ENCODE measurements around the gene FBN3.

FBN3 gene

GRCh38 chr19:8080832-8081231 is 68.6 kb downstream of the FBN3 start (continued):
- TF ChIP-seq INSM2 (tag by site-specific recombination; IDR thresholded peaks at IDR 0.05) (no peak), ZNF302 (tag by site-specific recombination; IDR thresholded peaks at IDR 0.05; ENCODE audit: low read depth) (no peak), KLF8 (tag by site-specific recombination; IDR thresholded peaks at IDR 0.05) (no peak), ZNF488 (tag by site-specific recombination; IDR thresholded peaks at IDR 0.05) (no peak), GLIS1 (tag by site-specific recombination; IDR thresholded peaks at IDR 0.05) (no peak), ZNF133 (tag by site-specific recombination; IDR thresholded peaks at IDR 0.05) (no peak), ZNF791 (tag by site-specific recombination; IDR thresholded peaks at IDR 0.05) (no peak)

GRCh38 chr19:8079988-8080387 is 69.4 kb downstream of the FBN3 start:
- no peaks in the 10 kb centered on the region for H3K36me3 ChIP-seq (ENCODE audit: control insufficient read depth in 2 of 2, insufficient read depth in 1 of 2, low read length in 2 of 2)
- H3K4me3 ChIP-seq (ENCODE audit: low read depth, low read length): no peak overlapping the region
- no peaks in the 10 kb centered on the region for H3K4me1 ChIP-seq (ENCODE audit: control insufficient read depth, insufficient read depth, low read length)
- ChIA-PET CTCF (interaction anchor here (0.6 kb wide), 2 partner anchors 14 to 45 kb away, joined by 3 read pairs; no protein-coding TSS in a partner anchor), POLR2A (no interaction called here)
- TF ChIP-seq MEIS1 (CRISPR knock-in tag; IDR thresholded peaks at IDR 0.05; ENCODE audit: borderline replicate concordance) (no peak), GLIS1 (tag by site-specific recombination; IDR thresholded peaks at IDR 0.05) (peak; percentile 16; the same call in 1 of the 2 replicates), ZIC2 (tag by site-specific recombination; IDR thresholded peaks at IDR 0.05) (peak; percentile 16; the same call in 1 of the 2 replicates), ZBTB20 (tag by site-specific recombination; IDR thresholded peaks at IDR 0.05) (no peak), SCRT2 (tag by site-specific recombination; IDR thresholded peaks at IDR 0.05) (0 out of 2 replicates have a peak, but pooled peaks have one; percentile 33), ZNF350 (tag by site-specific recombination; IDR thresholded peaks at IDR 0.05) (no peak), ZNF560 (tag by site-specific recombination; IDR thresholded peaks at IDR 0.05; ENCODE audit: borderline replicate concordance) (no peak)
- H3K9me3 ChIP-seq (ENCODE audit: control insufficient read depth, insufficient read depth, low read depth, low read length): no peaks in the 10 kb centered on the region
- H3K27ac ChIP-seq (ENCODE audit: extremely low read depth, low read depth, low read length): no peak overlapping the region

- Histone ChIP-seq H3K9me3 (ENCODE audit: control insufficient read depth, insufficient read depth, low read depth, low read length) (no peaks in the 10 kb centered on the region), H3K36me3 (ENCODE audit: control insufficient read depth in 2 of 2, insufficient read depth in 1 of 2, low read length in 2 of 2) (no peaks in the 10 kb centered on the region), H3K4me3 (ENCODE audit: low read depth, low read length) (no peak overlapping the region), H3K4me1 (ENCODE audit: control insufficient read depth, insufficient read depth, low read length) (no peaks in the 10 kb centered on the region), H3K27ac (ENCODE audit: extremely low read depth, low read depth, low read length) (no peak overlapping the region)
- TF ChIP-seq ZNF184 (tag by site-specific recombination; IDR thresholded peaks at IDR 0.05): no peak
- TF ChIP-seq ZNF416 (tag by site-specific recombination; IDR thresholded peaks at IDR 0.05): no peak
- no peak for TF ChIP-seq GLIS2 (tag by site-specific recombination; IDR thresholded peaks at IDR 0.05)
- TF ChIP-seq ZNF169 (tag by site-specific recombination; IDR thresholded peaks at IDR 0.05): no peak
- no peak for TF ChIP-seq ZNF48 (tag by site-specific recombination; IDR thresholded peaks at IDR 0.05)
- TF ChIP-seq ZIC2 (tag by site-specific recombination; IDR thresholded peaks at IDR 0.05): no peak
- no peak for TF ChIP-seq ZSCAN30 (tag by site-specific recombination; IDR thresholded peaks at IDR 0.05)
- no peak for TF ChIP-seq KLF9 (tag by site-specific recombination; IDR thresholded peaks at IDR 0.05; ENCODE audit: low read depth)
- TF ChIP-seq KLF10 (tag by site-specific recombination; IDR thresholded peaks at IDR 0.05): no peak
- TF ChIP-seq ZFHX2 (tag by site-specific recombination; conservative IDR thresholded peaks at IDR 0.05): no peak
- TF ChIP-seq SCRT2 (tag by site-specific recombination; IDR thresholded peaks at IDR 0.05): peak; percentile 54
- no peak for TF ChIP-seq ZNF645 (tag by site-specific recombination; IDR thresholded peaks at IDR 0.05)
- TF ChIP-seq MZF1 (tag by site-specific recombination; IDR thresholded peaks at IDR 0.05; ENCODE audit: borderline replicate concordance): no peak
- peak; percentile 81; the same call in 1 of the 2 replicates for TF ChIP-seq ZNF768 (tag by site-specific recombination; IDR thresholded peaks at IDR 0.05)
- TF ChIP-seq ZNF114 (tag by site-specific recombination; IDR thresholded peaks at IDR 0.05): no peak
- CTCF ChIA-PET: interaction anchor here (1.4 kb wide), 1 partner anchor 105 kb away, joined by 5 read pairs; no protein-coding TSS in a partner anchor
- POLR2A ChIA-PET: no interaction called here
Observed at GRCh38 chr19:8075158-8076074, 74.0 kb downstream of the FBN3 start.

Data from HEK293 (cell line).